Heart right ventricle (tissue), 16 donors: ENCODE measurements around the gene ANTXR1. TPM values are rescaled to one million over a fixed set of nuclear protein-coding genes. Genes with fewer than 3 reads are reported as not detected.
A peak's percentile ranks its signal among the peaks of the same experiment; 100 is the strongest.

Source experiments
- ATAC-seq, 8 donors: fragments of 200-7000 bp; cut with Tn5 transposase; one replicate each; pipeline ENCODE4 v1.9.1; 2020; ENCODE audit warnings: mild to moderate bottlenecking in 8 of 8, moderate library complexity in 8 of 8, moderate number of reproducible peaks in 1 of 8
- DNase-seq, 2 donors: peaks; one replicate each; pipeline ENCODE4 v3.0.0-alpha.2; 2020
- H3K27ac ChIP-seq, 10 donors: fragments of 200-600 bp; sonication (generic) in 2 of 10; one replicate each; pipeline versions ENCODE4 v1.5.0 to v1.8.0; 2020 to 2022; ENCODE audit warnings: mild to moderate bottlenecking in 3 of 10
- H3K27me3 ChIP-seq, 7 donors: fragments of 200-600 bp; one replicate each; pipeline ENCODE4 v1.8.0; 2021 to 2022; ENCODE audit warnings: mild to moderate bottlenecking in 2 of 7
- H3K36me3 ChIP-seq, 9 donors: fragments of 200-600 bp; sonication (generic) in 1 of 9; one replicate each; pipeline versions ENCODE4 v1.5.0 to v1.8.0; 2020 to 2022; ENCODE audit warnings: mild to moderate bottlenecking in 2 of 9
- H3K4me1 ChIP-seq, 9 donors: fragments of 200-600 bp; sonication (generic) in 1 of 9; one replicate each; pipeline versions ENCODE4 v1.5.0 to v1.8.0; 2020 to 2022; ENCODE audit warnings: mild to moderate bottlenecking in 4 of 9
- H3K4me3 ChIP-seq, 10 donors: fragments of 200-600 bp; sonication (generic) in 2 of 10; one replicate each; pipeline versions ENCODE4 v1.5.0 to v1.8.0; 2020 to 2022; ENCODE audit warnings: mild to moderate bottlenecking in 7 of 10, moderate library complexity in 2 of 10
- H3K9me3 ChIP-seq, 11 donors: fragments of 200-600 bp in 10 of 11; sonication (generic) in 2 of 11; one replicate each; pipeline versions ENCODE4 v1.5.0 to v1.8.0; 2013 to 2022; ENCODE audit warnings: mild to moderate bottlenecking in 2 of 11, control low read depth in 1 of 11, moderate library complexity in 1 of 11
- CTCF ChIP-seq, 9 donors: fragments of 200-600 bp; sonication (generic) in 2 of 9; IDR thresholded peaks; one replicate each; pipeline versions ENCODE4 v1.5.0 to v1.8.0; 2021 to 2022; ENCODE audit warnings: antibody characterized with exemption in 9 of 9, mild to moderate bottlenecking in 5 of 9, moderate library complexity in 1 of 9
- WGBS, 2 donors: extraction: QIAGEN DNeasy Blood & Tissue Kit; methylation state at CpG; one replicate each; pipeline ENCODE4 v1.1.7; 2013; ENCODE audit warnings: inconsistent platforms in 1 of 2; 5-methylcytosine and 5-hydroxymethylcytosine counted together
- intact Hi-C, 10 donors: fragments of 100-400 bp; cut with DNase I; formaldehyde crosslinking; loops; one replicate each; pipeline versions ENCODE4 v1.11.1 to v1.14.2; 2022
- polyA plus RNA-seq, 2 donors: library from polyadenylated mRNA; stranded (reverse); fragments of 200-250 nt; gene quantifications; one replicate each; pipeline ENCODE4 v1.2.3, GENCODE V29; 2013
- total RNA-seq, 10 donors: library from RNA; stranded (reverse); fragmentation: NEBNext Ultra II Directional in 3 of 10; extraction: Animal tissue kit (Norgen Biotek cat#: 25700) in 3 of 10; gene quantifications; one replicate each; pipeline versions ENCODE4 v1.2.1 to v1.2.4, GENCODE V29; 2021 to 2023
- donor health status: Arrhythmogenic right ventricular cardiomyopathy.
- donor health status: ischemic (EF 13 %, LVEDD 7.1; RV severe dilation, severe dysfunction).
- donor health status: healthy with polysubstance abuse.
- donor health status: DM: no; HTN: yes; CAD: no.
- donor health status: DM: no; HTN: no; CAD: no.
- donor health status: ischemic (EF 25% LVEDD 6.9; RV normal size, moderate dysfunction).
- donor health status: ischemic (EF 25% LVEDD 5.7; RV mildly dilated, moderate dysfunction).
- donor health status: healthy.
- donor health status: DM: yes; HTN: yes; CAD: no.
- donor health status: Ischemic cardiomyopathy.
- donor health status: ischemic (EF 35%, LVEDD 5.7; RV mildly dilated, moderate dysfunction).
- donor health status: nonischemic (EF 11% LVEDD 7.7; RV severe dilation, severe dysfunction).
- donor health status: DM: yes; HTN: yes; CAD: no.
- donor health status: PGD.
- donor health status: ischemic (EF 29% LVEDD 5.4; RV normal size, mild dysfunction).
- donor health status: nonischemic (EF 23%, LVEDD 6.1; RV moderate dilation, normal function).

Gene ANTXR1
- total and polyA plus RNA-seq, 12 donors, result 8.9 to 33.1 (median 24.1) TPM

- no peaks in the 10 kb centered on the region for H3K9me3 ChIP-seq
- intact Hi-C loops, result no loop called here
- 96 to 98% methylated on average over 4 of the region's 4 CpGs for WGBS, 2 donors
- H3K4me1 ChIP-seq, result peaks cover 0 to 65% (median 22%) of the 10 kb centered on the region in 9 donors
- H3K27me3 ChIP-seq, result no peaks in the 10 kb centered on the region
- no peak overlapping the region for H3K27ac ChIP-seq
- no peak for TF ChIP-seq CTCF (IDR thresholded peaks at IDR 0.05)
- no peaks in the 10 kb centered on the region for H3K36me3 ChIP-seq
- ATAC-seq (no peak), DNase-seq (no peak)
- no peak overlapping the region for H3K4me3 ChIP-seq
Measured at GRCh38 chr2:69084492-69084891, 71.5 kb downstream of the ANTXR1 start.

- Histone ChIP-seq H3K4me3 (no peak overlapping the region), H3K27me3 (no peaks in the 10 kb centered on the region), H3K9me3 (no peaks in the 10 kb centered on the region), H3K36me3 (peaks cover 0 to 17% (median 0%) of the 10 kb centered on the region in 9 donors), H3K27ac (no peak overlapping the region), H3K4me1 (peaks cover 0 to 64% (median 22%) of the 10 kb centered on the region in 9 donors)
- 76 to 78% methylated on average over 4 of the region's 4 CpGs for WGBS, 2 donors
- intact Hi-C loops, result no loop called here
- ATAC-seq, result no peak
- no peak for DNase-seq
- no peak for TF ChIP-seq CTCF (IDR thresholded peaks at IDR 0.05)
Measured at GRCh38 chr2:69086466-69086865, 73.5 kb downstream of the ANTXR1 start.

DNA sequence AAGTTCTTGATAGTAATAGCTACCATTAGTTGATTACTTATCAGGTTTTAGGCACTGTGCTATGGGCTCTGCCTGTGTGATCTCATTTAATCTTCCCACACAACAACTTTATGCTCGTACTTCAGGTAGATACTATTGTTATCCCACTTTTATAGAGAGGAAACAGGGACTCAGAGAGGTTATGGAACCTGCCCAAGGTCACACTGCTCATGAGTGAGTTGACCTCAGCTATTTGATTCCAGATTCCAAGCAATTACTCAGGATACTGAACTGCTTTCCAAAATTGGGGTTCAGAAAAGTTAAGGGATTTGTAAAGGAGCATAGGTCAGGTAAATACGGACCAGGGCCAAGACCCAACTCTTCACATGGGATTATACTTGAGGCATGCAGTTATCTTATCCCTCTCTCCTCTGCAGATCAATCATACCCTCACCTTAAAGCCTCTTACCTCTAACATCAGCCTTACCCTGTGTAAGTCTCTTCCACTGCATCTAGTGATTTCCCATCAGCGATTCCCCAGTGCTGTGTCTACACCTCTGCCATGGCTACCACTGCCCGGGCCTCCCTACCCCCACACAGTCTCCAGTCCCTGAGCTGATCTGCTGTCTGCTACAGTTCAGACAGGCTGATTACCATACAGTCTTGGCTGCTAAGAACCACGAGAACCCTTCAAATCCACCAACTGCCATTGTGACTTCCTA lies 74.4 kb downstream of the ANTXR1 start:
- 86 to 88% methylated on average over 5 of the region's 5 CpGs for WGBS, 2 donors
- no peak for TF ChIP-seq CTCF (IDR thresholded peaks at IDR 0.05)
- Histone ChIP-seq H3K36me3 (peaks cover 0 to 25% (median 0%) of the 10 kb centered on the region in 9 donors), H3K4me1 (peaks cover 0 to 58% (median 21%) of the 10 kb centered on the region in 9 donors), H3K9me3 (no peaks in the 10 kb centered on the region), H3K27ac (peak overlapping the region in 3 of 10 donors; percentile 14 to 32 (median 28)), H3K4me3 (no peak overlapping the region), H3K27me3 (no peaks in the 10 kb centered on the region)
- peak in 1 of 8 donors; percentile 9 for ATAC-seq
- intact Hi-C loops, result no loop called here
- no peak for DNase-seq

- Histone ChIP-seq H3K27ac (peak overlapping the region in 3 of 10 donors; percentile 14 to 84 (median 32)), H3K36me3 (peaks cover 0 to 25% (median 0%) of the 10 kb centered on the region in 9 donors), H3K9me3 (no peaks in the 10 kb centered on the region), H3K4me3 (no peak overlapping the region), H3K27me3 (no peaks in the 10 kb centered on the region), H3K4me1 (peaks cover 0 to 58% (median 16%) of the 10 kb centered on the region in 9 donors)
- WGBS, 2 donors, result 64 to 70% methylated on average over 1 of the region's 1 CpG
- intact Hi-C loops, result no loop called here
- ATAC-seq, result peak in 1 of 8 donors; percentile 19
- no peak for DNase-seq
- no peak for TF ChIP-seq CTCF (IDR thresholded peaks at IDR 0.05)
Measured at GRCh38 chr2:69087912-69088240, 74.9 kb downstream of the ANTXR1 start.
